ENCODE results near the gene CCDC191. TPM values are rescaled to one million over a fixed set of nuclear protein-coding genes. Genes with fewer than 3 reads are reported as not detected.

Gene CCDC191
- polyA plus RNA-seq, 2 of the 4 experiments (the other 2 are of a cell fraction): 2.5 to 5.0 TPM

DNA sequence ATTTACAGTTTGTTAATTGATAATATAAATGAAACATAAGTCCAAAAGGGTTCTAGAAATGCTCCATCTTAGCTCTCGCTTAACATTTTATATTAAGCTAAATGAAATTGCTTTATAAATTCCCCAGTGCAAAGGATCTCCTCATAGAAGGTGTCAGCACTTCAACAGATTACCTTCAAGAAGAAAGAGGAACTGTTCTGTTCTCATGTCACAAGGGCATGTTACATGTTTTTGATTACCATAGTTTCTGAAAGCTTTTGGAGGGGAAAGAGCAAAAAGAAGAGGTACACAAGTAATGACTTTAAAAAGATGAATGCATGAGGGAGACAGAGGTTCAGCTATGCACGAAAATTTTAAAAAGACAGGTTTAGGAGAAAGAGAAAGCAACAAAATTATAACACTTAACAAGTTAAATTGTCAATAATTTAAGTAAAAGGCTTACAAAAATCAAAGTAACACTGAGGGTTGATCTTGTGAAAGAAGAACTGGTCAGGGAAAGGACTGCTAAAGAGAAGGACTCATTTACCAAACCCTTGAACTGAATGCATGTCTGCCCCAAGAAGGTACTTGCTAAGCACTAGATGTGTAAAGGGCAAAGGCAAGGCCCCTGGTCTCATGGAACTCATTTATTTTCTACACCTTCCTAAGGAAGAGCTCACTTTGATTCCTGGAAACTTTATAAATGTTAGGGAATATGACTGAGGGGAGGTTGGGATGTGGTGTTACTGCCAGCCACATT is 45.1 kb downstream of the CCDC191 start:
- no peak for DNase-seq (ENCODE audit: low read depth in 1 of 2, low spot score in 1 of 2)
- ChIA-PET CTCF (interaction anchor here (1.1 kb wide), 1 partner anchor 13 kb away, joined by 3 read pairs; no protein-coding TSS in a partner anchor), POLR2A (no interaction called here)
- ATAC-seq: no peak
- H3K4me2 ChIP-seq: no peak overlapping the region
- H3K27ac ChIP-seq: no peak overlapping the region
- no peak overlapping the region for H3K4me3 ChIP-seq
- H3K4me1 ChIP-seq: no peaks in the 10 kb centered on the region
- WGBS (ENCODE audit: missing lambda C conversion rate): 65% methylated on average over 2 of the region's 2 CpGs
- FAIRE-seq: no peak
- peaks cover 1% of the 10 kb centered on the region; the same call in 2 of the 3 replicates for H3K9me3 ChIP-seq
- no peak for TF ChIP-seq RNF2 (IDR thresholded peaks at IDR 0.05; ENCODE audit: borderline replicate concordance, low read depth)
- TF ChIP-seq, protein P1, sequence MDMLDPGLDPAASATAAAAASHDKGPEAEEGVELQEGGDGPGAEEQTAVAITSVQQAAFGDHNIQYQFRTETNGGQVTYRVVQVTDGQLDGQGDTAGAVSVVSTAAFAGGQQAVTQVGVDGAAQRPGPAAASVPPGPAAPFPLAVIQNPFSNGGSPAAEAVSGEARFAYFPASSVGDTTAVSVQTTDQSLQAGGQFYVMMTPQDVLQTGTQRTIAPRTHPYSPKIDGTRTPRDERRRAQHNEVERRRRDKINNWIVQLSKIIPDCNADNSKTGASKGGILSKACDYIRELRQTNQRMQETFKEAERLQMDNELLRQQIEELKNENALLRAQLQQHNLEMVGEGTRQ (IDR thresholded peaks at IDR 0.05): no peak
- TF ChIP-seq, protein P2, sequence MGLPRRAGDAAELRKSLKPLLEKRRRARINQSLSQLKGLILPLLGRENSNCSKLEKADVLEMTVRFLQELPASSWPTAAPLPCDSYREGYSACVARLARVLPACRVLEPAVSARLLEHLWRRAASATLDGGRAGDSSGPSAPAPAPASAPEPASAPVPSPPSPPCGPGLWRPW (IDR thresholded peaks at IDR 0.05): no peak
- TF ChIP-seq RFX5 (IDR thresholded peaks at IDR 0.05): no peak
- no peak for TF ChIP-seq FOXS1 (CRISPR knock-in tag; IDR thresholded peaks at IDR 0.05)
- TF ChIP-seq EHF (CRISPR knock-in tag; IDR thresholded peaks at IDR 0.05): no peak
- TF ChIP-seq, protein P3, sequence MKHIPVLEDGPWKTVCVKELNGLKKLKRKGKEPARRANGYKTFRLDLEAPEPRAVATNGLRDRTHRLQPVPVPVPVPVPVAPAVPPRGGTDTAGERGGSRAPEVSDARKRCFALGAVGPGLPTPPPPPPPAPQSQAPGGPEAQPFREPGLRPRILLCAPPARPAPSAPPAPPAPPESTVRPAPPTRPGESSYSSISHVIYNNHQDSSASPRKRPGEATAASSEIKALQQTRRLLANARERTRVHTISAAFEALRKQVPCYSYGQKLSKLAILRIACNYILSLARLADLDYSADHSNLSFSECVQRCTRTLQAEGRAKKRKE (CRISPR knock-in tag; IDR thresholded peaks at IDR 0.05; ENCODE audit: low read depth): no peak
- TF ChIP-seq, protein P4, sequence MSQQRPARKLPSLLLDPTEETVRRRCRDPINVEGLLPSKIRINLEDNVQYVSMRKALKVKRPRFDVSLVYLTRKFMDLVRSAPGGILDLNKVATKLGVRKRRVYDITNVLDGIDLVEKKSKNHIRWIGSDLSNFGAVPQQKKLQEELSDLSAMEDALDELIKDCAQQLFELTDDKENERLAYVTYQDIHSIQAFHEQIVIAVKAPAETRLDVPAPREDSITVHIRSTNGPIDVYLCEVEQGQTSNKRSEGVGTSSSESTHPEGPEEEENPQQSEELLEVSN (IDR thresholded peaks at IDR 0.05; ENCODE audit: borderline replicate concordance, low read depth): no peak
- TF ChIP-seq JUN (IDR thresholded peaks at IDR 0.05): no peak
- no peak for TF ChIP-seq FOSB (CRISPR knock-in tag; IDR thresholded peaks at IDR 0.05)
- no peak for TF ChIP-seq JUNB (IDR thresholded peaks at IDR 0.05)
- TF ChIP-seq POLR2A (IDR thresholded peaks at IDR 0.05; ENCODE audit: low read length): no peak
- TF ChIP-seq HOXB13 (CRISPR knock-in tag; IDR thresholded peaks at IDR 0.05; ENCODE audit: low read depth): no peak
- no peak for TF ChIP-seq MAZ (IDR thresholded peaks at IDR 0.05; ENCODE audit: borderline replicate concordance, low read depth, low read length)

DNA sequence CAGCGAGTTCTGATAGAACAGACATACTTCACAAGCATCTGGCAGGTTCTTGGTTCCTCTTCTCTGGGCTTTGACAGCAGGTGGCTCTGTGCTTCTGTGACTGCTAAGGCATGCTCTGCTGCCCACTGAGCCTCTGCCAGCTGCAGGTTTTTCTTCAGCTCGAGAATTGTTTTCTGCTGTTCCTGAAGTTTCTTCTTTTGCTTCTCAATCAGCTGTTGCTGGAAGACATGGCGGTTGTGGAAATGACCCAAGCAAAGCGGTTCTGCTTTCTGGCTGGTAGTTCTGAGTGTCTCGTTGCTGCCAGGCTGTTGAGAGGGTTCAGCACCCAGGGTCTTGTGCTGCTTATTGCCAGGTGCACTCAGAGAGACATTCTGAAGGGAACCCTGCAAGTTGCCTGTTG is 50.8 kb downstream of the CCDC191 start:
- H3K4me2 ChIP-seq: no peak overlapping the region
- no peak overlapping the region for H3K27ac ChIP-seq
- ATAC-seq (no peak), FAIRE-seq (no peak), DNase-seq (ENCODE audit: low read depth in 1 of 2, low spot score in 1 of 2) (no peak)
- H3K9me3 ChIP-seq: peaks cover 14% of the 10 kb centered on the region
- ChIA-PET CTCF (interaction anchor here (0.7 to 1.8 kb wide), 2 partner anchors 9 to 11 kb away, joined by 3 to 4 read pairs; no protein-coding TSS in a partner anchor), POLR2A (no interaction called here)
- 69% methylated on average over 5 of the region's 5 CpGs for WGBS (ENCODE audit: missing lambda C conversion rate)
- TF ChIP-seq SMC3 (IDR thresholded peaks at IDR 0.05) (no peak), KDM1A (IDR thresholded peaks at IDR 0.05; ENCODE audit: low read depth) (no peak), EHF (CRISPR knock-in tag; IDR thresholded peaks at IDR 0.05) (no peak), EP300 (IDR thresholded peaks at IDR 0.05) (no peak)
- TF ChIP-seq, protein P5, sequence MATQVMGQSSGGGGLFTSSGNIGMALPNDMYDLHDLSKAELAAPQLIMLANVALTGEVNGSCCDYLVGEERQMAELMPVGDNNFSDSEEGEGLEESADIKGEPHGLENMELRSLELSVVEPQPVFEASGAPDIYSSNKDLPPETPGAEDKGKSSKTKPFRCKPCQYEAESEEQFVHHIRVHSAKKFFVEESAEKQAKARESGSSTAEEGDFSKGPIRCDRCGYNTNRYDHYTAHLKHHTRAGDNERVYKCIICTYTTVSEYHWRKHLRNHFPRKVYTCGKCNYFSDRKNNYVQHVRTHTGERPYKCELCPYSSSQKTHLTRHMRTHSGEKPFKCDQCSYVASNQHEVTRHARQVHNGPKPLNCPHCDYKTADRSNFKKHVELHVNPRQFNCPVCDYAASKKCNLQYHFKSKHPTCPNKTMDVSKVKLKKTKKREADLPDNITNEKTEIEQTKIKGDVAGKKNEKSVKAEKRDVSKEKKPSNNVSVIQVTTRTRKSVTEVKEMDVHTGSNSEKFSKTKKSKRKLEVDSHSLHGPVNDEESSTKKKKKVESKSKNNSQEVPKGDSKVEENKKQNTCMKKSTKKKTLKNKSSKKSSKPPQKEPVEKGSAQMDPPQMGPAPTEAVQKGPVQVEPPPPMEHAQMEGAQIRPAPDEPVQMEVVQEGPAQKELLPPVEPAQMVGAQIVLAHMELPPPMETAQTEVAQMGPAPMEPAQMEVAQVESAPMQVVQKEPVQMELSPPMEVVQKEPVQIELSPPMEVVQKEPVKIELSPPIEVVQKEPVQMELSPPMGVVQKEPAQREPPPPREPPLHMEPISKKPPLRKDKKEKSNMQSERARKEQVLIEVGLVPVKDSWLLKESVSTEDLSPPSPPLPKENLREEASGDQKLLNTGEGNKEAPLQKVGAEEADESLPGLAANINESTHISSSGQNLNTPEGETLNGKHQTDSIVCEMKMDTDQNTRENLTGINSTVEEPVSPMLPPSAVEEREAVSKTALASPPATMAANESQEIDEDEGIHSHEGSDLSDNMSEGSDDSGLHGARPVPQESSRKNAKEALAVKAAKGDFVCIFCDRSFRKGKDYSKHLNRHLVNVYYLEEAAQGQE (IDR thresholded peaks at IDR 0.05): no peak
- TF ChIP-seq, protein P1 (IDR thresholded peaks at IDR 0.05): no peak
- no peaks in the 10 kb centered on the region for H3K4me1 ChIP-seq
- no peak overlapping the region for H3K4me3 ChIP-seq

Data from A549 (cell line).